GM23248 (cell line): ENCODE measurements around the gene GOLGA7B.
"Not testable (repeated sequence)": the region's sequence is repeated elsewhere in the genome, so short reads cannot be mapped to it uniquely, and the experiment has no call there.

Experiments
- EZH2 ChIP-seq: fragments of 200-600 bp; sonication (generic); IDR thresholded peaks from 2 replicates; pipeline ENCODE4 v1.6.1; 2018; ENCODE audit warnings: antibody characterized with exemption, mild to moderate bottlenecking; ENCODE audit not compliant: insufficient read depth, poor library complexity, severe bottlenecking
- EZH2phosphoT487 ChIP-seq: fragments of 200-600 bp; sonication (generic); IDR thresholded peaks from 2 replicates; pipeline ENCODE4 v1.6.1; 2018; ENCODE audit warnings: antibody characterized with exemption, moderate library complexity, mild to moderate bottlenecking, low read depth; ENCODE audit not compliant: insufficient read depth

DNA sequence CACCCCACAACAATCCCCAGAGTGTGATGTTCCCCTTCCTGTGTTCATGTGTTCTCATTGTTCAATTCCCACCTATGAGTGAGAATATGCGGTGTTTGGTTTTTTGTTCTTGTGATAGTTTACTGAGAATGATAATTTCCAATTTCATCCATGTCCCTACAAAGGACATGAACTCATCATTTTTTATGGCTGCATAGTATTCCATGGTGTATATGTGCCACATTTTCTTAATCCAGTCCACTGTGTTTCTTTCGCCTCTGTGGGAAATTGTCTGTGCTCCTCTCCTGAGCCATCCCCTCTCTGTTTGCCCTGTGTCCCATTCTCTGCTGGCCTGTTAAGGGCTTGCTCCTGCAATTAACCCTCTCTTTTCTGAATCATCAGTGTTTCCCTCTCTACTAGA lies 5.7 kb upstream of the GOLGA7B start:
- TF ChIP-seq EZH2, EZH2phosphoT487: not testable (repeated sequence)
